HG03565 (cell line): ENCODE results near the gene ZNF544.
"Not testable (repeated sequence)": the region's sequence is repeated elsewhere in the genome, so short reads cannot be mapped to it uniquely, and the experiment has no call there.

Experiments used
- ATAC-seq: cut with Tn5 transposase; IDR thresholded peaks from one replicate; pipeline ENCODE4 v1.9.1; 2021; ENCODE audit warnings: mild to moderate bottlenecking, moderate library complexity; ENCODE audit not compliant: unreplicated experiment

The ZNF544 gene

GRCh38 chr19:58252102-58252685, 23.5 kb downstream of the ZNF544 start:
- ATAC-seq = no peak

DNA sequence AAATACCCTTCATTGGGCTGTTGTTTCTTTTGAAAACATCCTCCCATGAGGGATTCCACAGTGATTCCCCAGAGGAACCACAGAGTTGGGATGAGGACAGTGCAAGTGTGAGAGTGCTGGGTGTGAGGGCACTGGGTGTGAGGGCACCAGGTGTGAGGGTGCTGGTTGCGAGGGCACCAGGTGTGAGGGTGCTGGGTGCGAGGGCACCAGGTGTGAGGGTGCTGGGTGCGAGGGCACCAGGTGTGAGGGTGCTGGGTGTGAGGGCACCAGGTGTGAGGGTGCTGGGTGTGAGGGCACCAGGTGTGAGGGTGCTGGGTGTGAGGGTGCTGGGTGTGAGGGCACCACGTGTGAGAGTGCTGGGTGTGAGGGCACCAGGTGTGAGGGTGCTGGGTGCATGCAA, 29.5 kb downstream of the ZNF544 start:
- ATAC-seq = not testable (repeated sequence)

- ATAC-seq = no peak
Measured at GRCh38 chr19:58261600-58261967, 32.9 kb downstream of the ZNF544 start.

DNA sequence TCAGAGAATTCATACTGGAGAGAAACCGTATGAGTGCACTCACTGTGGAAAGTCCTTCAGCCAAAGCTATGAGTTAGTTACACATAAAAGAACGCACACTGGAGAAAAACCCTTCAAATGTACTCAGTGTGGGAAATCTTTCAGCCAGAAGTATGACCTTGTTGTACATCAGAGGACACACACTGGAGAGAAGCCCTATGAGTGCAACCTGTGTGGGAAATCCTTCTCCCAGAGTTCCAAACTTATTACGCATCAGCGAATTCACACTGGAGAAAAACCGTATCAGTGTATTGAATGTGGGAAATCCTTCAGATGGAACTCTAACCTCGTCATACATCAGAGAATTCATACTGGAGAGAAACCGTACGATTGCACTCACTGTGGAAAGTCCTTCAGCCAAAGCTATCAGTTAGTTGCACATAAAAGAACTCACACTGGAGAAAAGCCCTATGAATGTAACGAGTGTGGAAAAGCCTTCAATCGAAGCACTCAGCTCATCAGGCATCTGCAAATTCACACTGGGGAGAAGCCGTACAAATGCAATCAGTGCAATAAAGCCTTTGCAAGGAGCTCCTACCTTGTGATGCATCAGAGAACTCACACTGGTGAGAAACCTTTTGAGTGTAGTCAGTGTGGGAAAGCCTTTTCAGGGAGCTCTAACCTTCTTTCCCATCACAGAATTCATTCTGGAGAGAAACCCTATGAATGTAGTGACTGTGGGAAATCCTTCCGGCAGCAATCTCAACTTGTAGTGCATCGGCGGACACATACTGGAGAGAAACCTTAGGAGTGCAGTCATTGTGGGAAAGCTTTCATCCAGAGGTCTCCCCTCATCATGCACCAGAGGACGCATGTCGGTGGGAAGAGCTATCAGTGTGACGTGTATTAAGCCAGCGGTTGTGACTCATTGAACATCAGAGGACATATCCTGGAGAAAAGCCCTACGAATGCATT, 33.5 kb downstream of the ZNF544 start:
- ATAC-seq = no peak

DNA sequence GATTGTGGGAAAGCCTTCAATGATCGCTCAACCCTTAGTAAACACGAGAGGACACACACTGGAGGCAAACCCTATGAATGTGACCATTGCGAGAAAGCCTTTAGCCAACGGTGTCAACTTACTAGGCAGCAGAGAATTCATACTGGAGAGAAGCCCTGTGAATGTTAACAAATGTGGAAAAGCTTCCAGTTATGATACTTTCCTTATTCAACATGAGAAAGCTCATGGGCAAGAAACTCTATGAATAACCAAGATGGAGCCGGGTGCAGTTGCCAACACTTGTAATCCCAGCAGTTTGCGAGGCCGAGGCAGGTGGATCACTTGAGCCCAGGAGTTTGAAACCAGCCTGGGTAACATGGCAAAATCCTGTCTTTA, 34.2 kb downstream of the ZNF544 start:
- ATAC-seq = no peak

DNA sequence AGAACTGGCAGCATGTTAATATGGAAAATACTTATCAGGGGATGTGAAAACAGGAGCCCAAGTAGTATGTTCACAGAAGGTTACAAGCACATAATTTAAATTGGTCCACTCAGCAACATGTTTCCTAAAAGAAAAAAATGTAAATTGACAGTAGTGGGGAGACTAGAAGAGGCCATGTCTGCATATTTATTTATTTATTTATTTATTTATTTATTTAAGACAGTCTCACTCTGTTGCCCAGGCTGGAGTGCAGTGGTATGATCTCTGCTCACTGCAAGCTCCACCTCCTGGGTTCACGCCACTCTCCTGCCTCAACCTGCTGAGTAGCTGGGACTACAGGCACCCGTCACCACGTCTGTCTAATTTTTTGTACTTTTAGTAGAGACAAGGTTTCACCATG, 36.4 kb downstream of the ZNF544 start:
- ATAC-seq = no peak

DNA sequence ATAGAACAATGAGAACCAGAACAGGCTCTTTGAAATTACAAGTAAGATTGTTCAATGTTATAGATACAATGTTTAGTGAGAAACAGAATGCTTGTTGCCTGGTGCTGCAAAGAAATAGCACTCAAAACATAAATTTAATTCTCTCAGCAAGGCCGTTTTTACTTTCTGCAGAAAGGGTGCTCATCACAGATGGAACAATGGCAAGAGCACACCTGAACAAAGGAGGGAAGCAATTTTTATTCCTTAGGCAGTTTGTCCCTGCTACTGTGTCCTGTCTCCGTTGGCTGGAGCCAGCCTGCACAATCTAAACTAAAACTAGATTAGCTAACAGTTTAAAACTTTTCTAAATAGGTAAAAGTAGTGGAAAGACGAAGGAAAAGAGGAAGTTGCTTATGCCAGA, 39.6 kb downstream of the ZNF544 start:
- no peak for ATAC-seq

DNA sequence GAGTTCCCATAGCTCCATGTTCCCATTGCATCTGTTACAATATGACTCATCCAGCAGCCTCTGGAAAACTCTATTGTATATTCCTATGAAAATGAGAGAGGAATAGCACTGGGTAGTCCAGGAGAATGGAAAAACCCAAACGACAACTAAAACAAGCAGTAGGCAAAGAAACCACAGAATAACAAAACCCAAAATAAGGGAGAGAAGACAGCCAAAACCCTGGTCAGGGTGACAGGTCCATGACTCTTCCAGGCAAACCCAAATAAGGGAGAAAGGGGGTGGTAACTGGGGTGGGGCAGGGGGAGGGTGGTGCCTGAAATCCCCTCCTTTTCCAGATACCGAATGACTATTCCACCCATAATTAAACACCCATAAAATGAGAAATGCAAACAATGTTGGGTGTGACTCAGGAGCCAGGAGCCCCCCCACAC, 46.1 kb downstream of the ZNF544 start:
- no peak for ATAC-seq

GRCh38 chr19:58275564-58275963, 46.9 kb downstream of the ZNF544 start:
- ATAC-seq = no peak

DNA sequence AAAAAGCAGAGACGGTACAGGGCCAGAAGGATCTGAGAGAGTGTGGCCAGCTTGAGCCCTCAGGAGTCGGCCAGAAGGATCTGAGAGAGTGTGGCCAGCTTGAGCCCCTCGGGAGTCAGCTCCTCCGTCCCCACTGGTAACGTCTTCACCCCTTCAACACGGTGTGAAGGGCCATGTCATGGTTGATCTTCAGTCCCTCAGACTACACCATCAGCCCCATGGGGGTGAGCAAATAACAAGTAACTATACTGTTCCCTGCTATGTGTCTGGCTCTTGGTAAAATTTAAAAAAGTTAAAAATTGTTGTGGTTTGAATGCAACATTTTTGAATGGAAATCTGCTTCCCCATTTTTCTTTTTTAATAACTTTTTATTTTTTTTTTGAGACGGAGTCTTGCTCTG, 48.5 kb downstream of the ZNF544 start:
- no peak for ATAC-seq

- no peak for ATAC-seq
Measured at GRCh38 chr19:58277748-58278540, 49.2 kb downstream of the ZNF544 start.

GRCh38 chr19:58278541-58279041, 49.9 kb downstream of the ZNF544 start, which contains the start of gene ZNF8:
Gene ZNF8 (plus strand): TSS chr19:58278955. CDS start chr19:58279082, 127 bp downstream.
- peak; percentile 91 for ATAC-seq

- peak; percentile 12 for ATAC-seq
Measured at GRCh38 chr19:58279042-58279924, 50.6 kb downstream of the ZNF544 start.

GRCh38 chr19:58279925-58280316, 51.2 kb downstream of the ZNF544 start:
- ATAC-seq = no peak

DNA sequence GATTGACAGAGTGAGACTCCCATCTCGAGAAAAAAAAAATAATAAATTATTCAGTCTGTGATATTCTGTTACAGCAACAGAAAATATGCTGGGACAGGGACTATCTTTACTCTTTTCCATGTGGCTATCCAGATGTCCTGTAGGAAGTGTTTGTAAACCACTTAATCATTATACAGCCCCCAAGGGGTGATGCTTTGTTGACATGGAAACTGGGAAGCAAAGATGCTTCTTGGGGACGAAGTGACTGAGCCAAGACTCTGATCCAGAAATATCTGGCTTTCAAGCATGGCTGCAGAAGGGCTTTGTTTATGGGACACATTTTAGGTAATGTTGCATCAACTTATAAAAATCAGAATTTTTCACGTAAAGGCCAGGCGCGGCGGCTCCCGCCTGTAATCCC, 55.5 kb downstream of the ZNF544 start:
- ATAC-seq = no peak

- no peak for ATAC-seq
Measured at GRCh38 chr19:58291943-58292342, 63.2 kb downstream of the ZNF544 start.

DNA sequence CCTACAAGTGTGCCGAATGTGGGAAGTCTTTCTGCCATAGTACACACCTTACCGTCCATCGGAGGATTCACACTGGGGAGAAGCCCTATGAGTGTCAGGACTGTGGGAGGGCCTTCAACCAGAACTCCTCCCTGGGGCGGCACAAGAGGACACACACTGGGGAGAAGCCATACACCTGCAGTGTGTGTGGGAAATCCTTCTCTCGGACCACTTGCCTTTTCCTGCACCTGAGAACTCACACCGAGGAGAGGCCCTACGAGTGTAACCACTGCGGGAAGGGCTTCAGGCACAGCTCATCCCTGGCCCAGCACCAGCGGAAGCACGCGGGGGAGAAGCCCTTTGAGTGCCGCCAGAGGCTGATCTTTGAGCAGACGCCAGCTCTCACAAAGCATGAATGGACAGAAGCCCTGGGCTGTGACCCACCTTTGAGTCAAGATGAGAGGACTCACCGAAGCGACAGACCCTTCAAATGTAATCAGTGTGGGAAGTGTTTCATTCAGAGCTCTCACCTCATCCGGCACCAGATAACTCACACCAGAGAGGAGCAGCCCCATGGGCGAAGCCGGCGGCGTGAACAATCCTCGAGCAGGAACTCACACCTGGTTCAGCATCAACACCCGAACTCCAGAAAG, 66.1 kb downstream of the ZNF544 start:
- no peak for ATAC-seq

- no peak for ATAC-seq
Measured at GRCh38 chr19:58296104-58296503, 67.4 kb downstream of the ZNF544 start.

DNA sequence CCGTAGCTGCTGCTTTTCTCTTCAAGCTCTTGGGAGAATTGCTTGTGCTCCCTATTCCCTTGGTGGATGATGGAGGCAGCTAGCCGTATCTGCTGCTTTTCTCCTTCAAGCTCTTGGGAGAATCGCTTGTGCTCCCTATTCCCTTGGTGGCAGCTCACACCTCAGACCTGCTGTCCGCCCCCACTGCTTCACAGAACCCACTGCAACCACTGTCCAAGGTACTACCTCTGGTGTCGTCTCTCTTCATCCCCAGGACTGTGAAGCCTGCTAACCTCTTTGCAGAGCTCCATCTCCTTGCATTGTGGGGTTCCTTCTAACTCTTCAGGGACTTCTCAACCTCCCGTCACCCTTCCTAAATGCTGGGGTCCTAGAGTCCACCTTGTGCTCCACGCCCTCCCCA, 71.9 kb downstream of the ZNF544 start:
- no peak for ATAC-seq

- ATAC-seq = no peak
Measured at GRCh38 chr19:58304255-58304654, 75.5 kb downstream of the ZNF544 start.
